SU-DHL-6 (cell line): Measurements from ENCODE around the gene ST6GAL1.
"Not testable (repeated sequence)": the region's sequence is repeated elsewhere in the genome, so short reads cannot be mapped to it uniquely, and the experiment has no call there.

Source experiments
- EZH2phosphoT487 ChIP-seq: fragments of 200-600 bp; sonication (generic), shearing (Covaris generic); conservative IDR thresholded peaks from 2 replicates; pipeline ENCODE4 v1.6.1; 2018; ENCODE audit warnings: mild to moderate bottlenecking, antibody characterized with exemption, low read length, moderate library complexity, mixed read lengths
- TF ChIP-seq, protein P1 (sequence below): fragments of 200-600 bp; sonication (generic); IDR thresholded peaks from one replicate; pipeline ENCODE4 v1.5.1; 2017; ENCODE audit warnings: antibody characterized with exemption, mild to moderate bottlenecking, low read length, moderate library complexity; ENCODE audit not compliant: insufficient read depth, poor library complexity, severe bottlenecking

DNA sequence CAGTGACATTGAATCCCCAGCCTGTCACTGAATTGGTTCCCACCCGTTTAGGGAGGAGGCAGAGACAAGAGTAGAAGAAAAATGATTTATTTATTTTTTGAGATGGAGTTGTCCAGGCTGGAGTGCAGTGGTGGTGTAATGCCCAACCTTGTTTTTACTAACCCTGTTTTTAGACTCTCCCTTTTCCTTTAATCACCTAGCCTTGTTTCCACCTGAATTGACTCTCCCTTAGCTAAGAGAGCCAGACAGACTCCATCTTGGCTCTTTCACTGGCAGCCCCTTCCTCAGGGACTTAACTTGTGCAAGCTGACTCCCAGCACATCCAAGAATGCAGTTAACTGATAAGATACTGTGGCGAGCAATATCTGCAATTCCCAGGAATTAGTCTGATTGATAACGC is 80.1 kb downstream of the ST6GAL1 start:
- TF ChIP-seq, protein P1, sequence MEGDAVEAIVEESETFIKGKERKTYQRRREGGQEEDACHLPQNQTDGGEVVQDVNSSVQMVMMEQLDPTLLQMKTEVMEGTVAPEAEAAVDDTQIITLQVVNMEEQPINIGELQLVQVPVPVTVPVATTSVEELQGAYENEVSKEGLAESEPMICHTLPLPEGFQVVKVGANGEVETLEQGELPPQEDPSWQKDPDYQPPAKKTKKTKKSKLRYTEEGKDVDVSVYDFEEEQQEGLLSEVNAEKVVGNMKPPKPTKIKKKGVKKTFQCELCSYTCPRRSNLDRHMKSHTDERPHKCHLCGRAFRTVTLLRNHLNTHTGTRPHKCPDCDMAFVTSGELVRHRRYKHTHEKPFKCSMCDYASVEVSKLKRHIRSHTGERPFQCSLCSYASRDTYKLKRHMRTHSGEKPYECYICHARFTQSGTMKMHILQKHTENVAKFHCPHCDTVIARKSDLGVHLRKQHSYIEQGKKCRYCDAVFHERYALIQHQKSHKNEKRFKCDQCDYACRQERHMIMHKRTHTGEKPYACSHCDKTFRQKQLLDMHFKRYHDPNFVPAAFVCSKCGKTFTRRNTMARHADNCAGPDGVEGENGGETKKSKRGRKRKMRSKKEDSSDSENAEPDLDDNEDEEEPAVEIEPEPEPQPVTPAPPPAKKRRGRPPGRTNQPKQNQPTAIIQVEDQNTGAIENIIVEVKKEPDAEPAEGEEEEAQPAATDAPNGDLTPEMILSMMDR: not testable (repeated sequence)
- not testable (repeated sequence) for TF ChIP-seq EZH2phosphoT487
